T-helper 1 cell treated with Interleukin-12 subunit alpha and Interleukin-12 subunit beta and Interleukin-4 antibody, amounts not matched to agents 30 ng/mL and 1 ng/mL, for 36 hours (primary cell): ENCODE data around the gene PPM1D. TPM values are rescaled to one million over a fixed set of nuclear protein-coding genes. Genes with fewer than 3 reads are reported as not detected.
"Not testable (repeated sequence)": the region's sequence is repeated elsewhere in the genome, so short reads cannot be mapped to it uniquely, and the experiment has no call there.

ENCODE experiments used
- intact Hi-C: fragments of 100-400 bp; cut with micrococcal nuclease; formaldehyde crosslinking; loops from one replicate; pipeline ENCODE4 v1.15.1; 2024
- total RNA-seq: library from RNA; stranded (reverse); gene quantifications from 2 replicates; pipeline ENCODE4 v1.2.3, GENCODE V29; 2022

PPM1D gene
- total RNA-seq, 1 donor from 2014 or later = 20.4 TPM

GRCh38 chr17:60661489-60661888 is 61.5 kb downstream of the PPM1D start:
- intact Hi-C loops = no loop called here

DNA sequence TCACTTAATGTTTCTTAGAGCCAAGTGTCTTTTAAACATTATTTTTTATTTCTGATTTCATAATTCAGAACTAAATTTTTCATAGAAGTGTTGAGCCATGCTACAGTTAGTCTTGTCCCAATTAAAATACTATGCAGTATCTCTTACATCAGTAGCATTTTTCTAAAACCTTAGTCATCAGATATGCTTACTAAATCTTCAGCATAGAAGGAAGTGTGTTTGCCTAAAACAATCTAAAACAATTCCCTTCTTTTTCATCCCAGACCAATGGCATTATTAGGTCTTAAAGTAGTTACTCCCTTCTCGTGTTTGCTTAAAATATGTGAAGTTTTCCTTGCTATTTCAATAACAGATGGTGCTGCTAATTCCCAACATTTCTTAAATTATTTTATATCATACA is 64.0 kb downstream of the PPM1D start:
- intact Hi-C loops = no loop called here

DNA sequence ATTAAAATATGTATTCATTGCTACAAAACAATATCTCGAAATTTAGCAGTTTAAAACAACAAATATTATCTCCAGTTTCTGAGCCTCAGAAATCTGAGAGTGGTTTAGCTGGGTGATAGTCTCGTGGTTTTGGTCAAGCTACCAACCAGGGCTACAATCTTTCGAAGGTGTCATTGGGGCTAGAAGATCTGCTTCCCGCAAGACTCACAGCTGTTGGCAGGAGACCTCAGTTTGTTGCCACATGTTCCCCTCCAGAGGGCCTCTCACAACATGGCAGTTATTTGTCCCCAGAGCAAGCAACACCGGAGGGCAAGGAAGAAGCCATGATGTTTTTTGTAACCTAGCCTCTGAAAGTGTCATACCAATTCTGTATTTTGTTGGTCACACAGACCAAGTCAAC is 65.6 kb downstream of the PPM1D start:
- intact Hi-C loops = no loop called here

DNA sequence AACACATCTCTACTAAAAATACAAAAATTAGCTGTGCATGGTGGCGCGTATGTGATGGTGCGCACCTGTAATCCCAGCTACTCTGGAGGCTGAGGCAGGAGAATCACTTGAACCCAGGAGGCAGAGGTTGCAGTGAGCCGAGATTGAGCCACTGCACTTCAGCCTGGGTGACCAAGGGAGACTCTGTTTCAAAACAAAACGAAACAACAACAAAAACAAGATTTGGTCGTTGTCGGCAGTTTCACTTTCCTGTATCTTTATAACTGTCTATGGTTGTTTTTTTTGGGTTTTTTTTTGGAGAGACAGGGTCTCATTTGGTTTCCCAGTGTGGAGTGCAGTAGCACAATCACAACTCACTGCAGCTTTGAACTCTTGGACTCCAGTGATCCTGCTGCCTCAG is 68.7 kb downstream of the PPM1D start:
- intact Hi-C loops = not testable (repeated sequence)

DNA sequence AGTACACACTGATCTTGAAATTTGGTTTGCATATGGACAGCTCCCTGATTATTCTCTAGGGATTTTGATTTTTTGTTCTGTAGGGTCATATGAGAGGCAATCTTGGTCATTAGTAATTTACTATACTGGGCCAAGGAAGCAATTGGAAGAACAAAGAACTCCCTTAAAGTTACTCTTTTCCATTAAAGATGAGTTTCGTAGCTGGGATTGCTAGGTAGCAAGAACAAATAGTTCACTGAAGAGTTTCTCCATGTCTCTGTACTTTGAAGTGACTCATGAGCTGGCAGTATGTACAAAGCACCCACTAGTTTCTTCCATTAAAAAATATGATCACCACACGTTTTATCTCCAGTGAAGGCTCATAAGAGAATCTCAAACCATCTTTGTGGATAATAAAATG is 71.5 kb downstream of the PPM1D start:
- intact Hi-C loops = loop anchor here (10.0 kb wide), 1 partner anchor 1447 kb away; the partner anchor contains the start of gene GDPD1

- intact Hi-C loops = loop anchor here (5.0 to 10.0 kb wide), 2 partner anchors 1450 to 1567 kb away; partner anchors contain the start of genes GDPD1 and TRIM37
These were observed 74.6 kb downstream of the PPM1D start for GRCh38 chr17:60674637-60675036.

GRCh38 chr17:60675997-60676396 is 76.0 kb downstream of the PPM1D start:
- intact Hi-C loops = loop anchor here (2.0 to 10.0 kb wide), 6 partner anchors 37 to 1977 kb away; partner anchors contain the start of genes BRIP1, GDPD1, INTS2 and TRIM37

GRCh38 chr17:60676758-60677307 is 76.8 kb downstream of the PPM1D start:
- intact Hi-C loops = loop anchor here (1.0 to 10.0 kb wide), 12 partner anchors 38 to 1976 kb away; partner anchors contain the start of genes APPBP2, BRIP1, CLTC and GDPD1

DNA sequence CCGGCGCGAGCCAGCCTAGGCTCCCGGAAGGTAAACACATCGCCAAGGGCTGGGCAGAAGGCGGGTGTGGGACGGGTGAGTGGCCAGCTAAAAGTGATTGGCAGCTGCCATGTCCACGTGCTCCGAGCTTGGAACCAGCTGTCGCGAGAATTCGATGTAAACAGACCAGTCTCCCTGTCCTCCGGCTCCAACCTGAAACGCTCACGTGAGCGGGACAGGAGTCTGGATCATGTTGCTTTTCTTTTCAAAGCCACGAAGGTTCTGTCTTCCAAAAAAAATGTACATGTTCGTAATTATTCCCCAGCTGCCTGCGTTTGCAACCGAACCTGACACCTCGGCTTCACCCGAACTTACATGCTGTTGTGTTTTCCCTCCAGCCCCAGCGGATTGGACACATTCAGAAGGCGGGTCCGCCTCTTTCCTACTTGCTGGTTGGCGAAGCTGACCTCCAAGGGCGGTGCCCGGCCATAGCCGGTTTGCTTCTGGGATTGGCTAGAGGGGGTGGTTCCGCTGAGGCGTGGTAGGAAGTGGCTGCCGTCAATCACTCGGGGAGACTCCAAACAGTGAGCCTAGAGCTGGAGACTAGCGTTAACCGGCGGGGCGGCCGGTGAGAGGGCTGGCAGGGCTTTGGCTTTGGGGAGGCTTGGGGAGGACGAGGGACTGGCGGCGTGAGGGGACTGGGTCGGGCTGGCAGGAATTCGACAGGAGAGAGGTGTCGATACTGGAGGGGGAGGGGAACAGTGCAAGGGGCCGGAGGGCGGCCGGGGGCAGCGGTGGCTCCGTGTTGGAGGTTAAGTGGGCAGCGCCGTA is 77.5 kb downstream of the PPM1D start, which contains the start of gene BCAS3:
Gene BCAS3, plus strand, starts transcription at position 544 of the 810 bp plus-strand sequence.
- intact Hi-C loops = loop anchor here (1.0 to 10.0 kb wide), 12 partner anchors 39 to 1975 kb away; partner anchors contain the start of genes APPBP2, BRIP1, CLTC and GDPD1

DNA sequence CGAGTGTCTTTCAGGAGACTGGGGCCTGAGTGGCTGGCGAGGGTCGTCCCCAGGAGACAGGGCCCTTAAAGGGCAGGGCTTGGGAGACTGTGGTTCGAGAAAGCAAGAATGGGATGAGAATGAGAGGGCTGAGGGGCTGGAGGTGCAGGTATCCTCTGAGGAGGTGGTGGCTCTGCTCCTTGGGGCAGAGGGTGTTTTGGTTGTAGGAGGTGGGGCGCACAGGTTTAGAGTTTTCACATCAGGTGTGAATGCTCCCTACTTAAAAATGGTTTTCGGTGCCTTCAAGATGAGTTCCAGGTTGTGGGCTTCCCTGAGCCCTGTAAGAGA is 78.1 kb downstream of the PPM1D start:
- intact Hi-C loops = loop anchor here (5.0 to 10.0 kb wide), 2 partner anchors 1453 to 1571 kb away; partner anchors contain the start of genes GDPD1 and TRIM37

DNA sequence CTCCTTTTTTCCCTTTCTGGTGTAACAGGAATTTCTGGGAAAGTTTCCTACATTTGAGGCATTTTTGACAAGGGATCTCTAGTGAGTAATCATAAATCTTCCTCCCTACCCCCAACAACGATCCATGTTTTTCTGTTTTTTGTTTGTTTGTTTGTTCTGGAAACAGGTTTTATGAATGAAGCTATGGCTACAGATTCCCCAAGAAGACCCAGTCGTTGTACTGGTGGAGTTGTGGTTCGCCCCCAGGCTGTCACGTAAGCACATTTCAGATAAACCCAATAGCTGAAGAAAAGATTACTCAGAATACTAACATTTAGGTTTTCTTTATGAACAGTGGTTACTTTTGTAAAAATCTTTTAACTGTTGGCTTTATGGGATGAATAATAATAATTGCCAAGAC is 79.3 kb downstream of the PPM1D start:
- intact Hi-C loops = loop anchor here (5.0 to 10.0 kb wide), 2 partner anchors 1454 to 1572 kb away; partner anchors contain the start of genes GDPD1 and TRIM37

- intact Hi-C loops = no loop called here
These were observed 80.8 kb downstream of the PPM1D start for GRCh38 chr17:60680754-60681153.

- intact Hi-C loops = no loop called here
These were observed 85.4 kb downstream of the PPM1D start for GRCh38 chr17:60685437-60685836.

DNA sequence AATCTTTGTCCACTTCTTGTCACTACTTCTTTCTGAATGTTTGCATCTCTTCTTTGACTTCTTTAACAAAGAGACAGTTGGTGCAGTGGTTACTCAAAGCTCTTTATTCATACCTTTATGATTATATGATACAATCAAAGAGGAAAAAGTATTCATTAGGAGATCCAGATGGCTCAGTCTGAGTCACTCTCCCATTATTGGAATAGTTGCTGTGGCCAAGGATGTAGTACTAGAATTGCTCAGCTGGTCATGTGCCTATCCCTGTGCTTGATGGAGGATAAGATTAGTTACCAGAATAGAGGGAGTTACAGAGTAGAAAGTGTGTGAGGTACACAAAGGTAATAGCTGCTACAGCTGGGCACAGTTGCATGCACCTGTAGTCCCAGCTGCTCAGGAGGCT is 96.0 kb downstream of the PPM1D start:
- intact Hi-C loops = no loop called here

DNA sequence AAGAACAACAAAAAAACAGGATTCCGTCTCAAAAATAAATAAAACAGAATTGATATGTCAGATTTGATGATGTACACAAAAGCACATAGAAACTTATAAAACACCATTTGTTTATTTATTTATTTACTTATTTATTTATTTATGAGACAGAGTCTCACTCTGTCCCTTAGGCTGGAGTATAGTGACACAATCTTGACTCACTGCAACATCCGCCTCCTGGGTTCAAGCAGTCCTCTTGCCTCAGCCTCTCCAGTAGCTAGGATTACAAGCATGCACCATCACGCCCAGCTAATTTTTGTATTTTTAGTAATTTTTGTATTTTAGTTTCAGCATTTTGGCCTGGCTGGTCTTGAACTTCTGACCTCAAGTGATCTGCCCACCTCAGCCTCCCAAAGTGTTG is 99.1 kb downstream of the PPM1D start:
- intact Hi-C loops = no loop called here

DNA sequence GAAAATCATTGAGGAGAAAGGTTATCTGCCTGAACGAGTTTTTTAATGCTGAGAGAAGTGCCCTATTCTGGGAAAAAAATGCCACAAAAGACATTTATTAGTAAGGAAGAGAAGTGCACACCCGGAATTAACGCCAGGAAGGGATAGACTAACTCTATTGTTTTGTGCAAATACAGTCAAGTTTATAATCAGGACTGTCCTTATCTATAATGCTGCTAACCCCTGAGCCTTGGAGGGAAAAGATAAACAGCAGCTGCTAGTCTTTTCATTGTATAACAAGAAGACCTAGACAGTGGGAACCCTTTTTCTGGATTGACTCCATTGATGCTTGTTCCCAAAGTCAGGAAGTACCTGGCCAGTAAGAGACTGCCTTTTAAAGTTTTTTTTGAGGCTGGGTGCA is 104.2 kb downstream of the PPM1D start:
- intact Hi-C loops = no loop called here

DNA sequence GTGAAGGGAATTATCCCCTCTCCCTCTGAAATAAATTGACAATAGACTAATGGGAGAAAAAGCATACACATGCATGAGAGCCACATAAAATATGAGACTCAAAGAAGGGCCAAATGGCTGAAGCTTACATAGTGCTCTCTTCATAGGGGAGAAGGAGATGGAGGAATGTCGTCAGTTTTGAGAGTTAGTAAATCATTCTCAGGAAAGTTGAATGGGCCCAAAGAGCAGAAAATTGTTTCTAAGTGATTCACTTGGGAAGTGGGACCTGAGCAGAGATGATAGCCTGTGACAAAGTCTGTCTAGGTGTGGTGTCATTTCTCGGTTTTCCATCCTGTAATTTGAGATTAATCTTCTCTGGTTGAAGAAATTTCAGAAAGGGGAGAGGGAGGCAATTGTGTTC is 112.7 kb downstream of the PPM1D start:
- intact Hi-C loops = no loop called here

DNA sequence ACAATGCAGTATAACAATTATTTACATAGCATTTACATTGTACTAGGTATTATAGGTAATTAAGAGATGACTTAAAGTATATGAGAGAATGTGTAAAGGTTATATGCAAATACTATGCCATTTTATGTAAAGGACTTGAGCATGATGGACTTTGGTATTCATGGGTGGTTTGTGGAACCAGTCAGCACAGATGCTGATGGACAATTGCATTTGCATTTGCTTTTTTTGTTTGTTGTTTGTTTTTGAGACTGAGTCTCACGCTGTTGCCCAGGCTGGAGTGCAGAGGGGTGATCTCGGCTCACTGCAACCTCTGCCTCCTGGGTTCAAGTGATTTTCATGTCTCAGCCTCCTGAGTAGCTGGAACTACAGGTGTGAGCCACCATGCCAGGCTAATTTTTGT is 113.6 kb downstream of the PPM1D start:
- intact Hi-C loops = no loop called here
